HG03354 (cell line): ENCODE results near the gene UNC13A.

Experiments used
- ATAC-seq: cut with Tn5 transposase; IDR thresholded peaks from one replicate; pipeline ENCODE4 v1.9.1; 2021; ENCODE audit warnings: mild to moderate bottlenecking; ENCODE audit not compliant: unreplicated experiment, poor library complexity, severe bottlenecking

Gene UNC13A

GRCh38 chr19:17687857-17688784, at the start of gene UNC13A:
Gene UNC13A, minus strand, starts transcription at chr19:17688354. Its CDS starts 155 bp downstream, at chr19:17688199.
- ATAC-seq = no peak

- ATAC-seq = no peak
Observed at GRCh38 chr19:17737690-17738153, 49.6 kb upstream of the UNC13A start.

- ATAC-seq = no peak
Observed at GRCh38 chr19:17735410-17735809, 47.3 kb upstream of the UNC13A start.

GRCh38 chr19:17734146-17734545, 46.0 kb upstream of the UNC13A start:
- ATAC-seq = no peak

- ATAC-seq = no peak
Observed at GRCh38 chr19:17733127-17733526, 45.0 kb upstream of the UNC13A start.

GRCh38 chr19:17727843-17728242, 39.7 kb upstream of the UNC13A start:
- no peak for ATAC-seq

GRCh38 chr19:17726964-17727773, 39.0 kb upstream of the UNC13A start:
- ATAC-seq = no peak

- no peak for ATAC-seq
Observed at GRCh38 chr19:17726136-17726741, 38.1 kb upstream of the UNC13A start.

GRCh38 chr19:17725422-17726078, 37.4 kb upstream of the UNC13A start:
- no peak for ATAC-seq

GRCh38 chr19:17724655-17725054, 36.5 kb upstream of the UNC13A start:
- no peak for ATAC-seq

- ATAC-seq = no peak
Observed at GRCh38 chr19:17722655-17723240, 34.6 kb upstream of the UNC13A start.

GRCh38 chr19:17721821-17722220, 33.7 kb upstream of the UNC13A start:
- ATAC-seq = no peak

- ATAC-seq = no peak
Observed at GRCh38 chr19:17721111-17721628, 33.0 kb upstream of the UNC13A start.

GRCh38 chr19:17720440-17720839, 32.3 kb upstream of the UNC13A start:
- no peak for ATAC-seq

- ATAC-seq = peak; percentile 35
Observed at GRCh38 chr19:17719730-17720400, 31.7 kb upstream of the UNC13A start.

- peak; percentile 79 for ATAC-seq
Observed at GRCh38 chr19:17718947-17719711, 31.0 kb upstream of the UNC13A start, which contains the start of gene MAP1S. Gene MAP1S, plus strand, starts transcription at chr19:17719480. Its CDS starts 23 bp downstream, at chr19:17719503.

- no peak for ATAC-seq
Observed at GRCh38 chr19:17718550-17718946, 30.4 kb upstream of the UNC13A start.
